Stimulated activated CD4-positive, alpha-beta T cell treated with anti-CD3 and anti-CD28 coated beads, Interleukin-12 subunit alpha, Interleukin-12 subunit beta, amount 100 ng/mL, for 4 hours (primary cell): ENCODE data around the gene PARD6G.
A peak's percentile ranks its signal among the peaks of the same experiment; 100 is the strongest.
"Not testable (repeated sequence)": the region's sequence is repeated elsewhere in the genome, so short reads cannot be mapped to it uniquely, and the experiment has no call there.

ENCODE experiments used
- DNase-seq: peaks from one replicate; pipeline ENCODE4 v3.0.0-alpha.2; 2020

The PARD6G gene

GRCh38 chr18:80169607-80170006, 77.7 kb downstream of the PARD6G start:
- no peak for DNase-seq

- DNase-seq, result no peak
Observed at GRCh38 chr18:80168982-80169381, 78.3 kb downstream of the PARD6G start.

- no peak for DNase-seq
Observed at GRCh38 chr18:80168346-80168745, 79.0 kb downstream of the PARD6G start.

GRCh38 chr18:80167931-80168330, 79.4 kb downstream of the PARD6G start:
- no peak for DNase-seq

GRCh38 chr18:80167331-80167730, 80.0 kb downstream of the PARD6G start:
- no peak for DNase-seq

- DNase-seq, result no peak
Observed at GRCh38 chr18:80166725-80167124, 80.6 kb downstream of the PARD6G start.

GRCh38 chr18:80166240-80166639, 81.1 kb downstream of the PARD6G start:
- DNase-seq, result no peak

GRCh38 chr18:80164727-80165355, 82.5 kb downstream of the PARD6G start:
- not testable (repeated sequence) for DNase-seq

- no peak for DNase-seq
Observed at GRCh38 chr18:80163183-80163582, 84.1 kb downstream of the PARD6G start.

GRCh38 chr18:80161781-80162417, 85.4 kb downstream of the PARD6G start:
- no peak for DNase-seq

GRCh38 chr18:80159713-80160636, 87.3 kb downstream of the PARD6G start:
- peak; percentile 26 for DNase-seq

- DNase-seq, result no peak
Observed at GRCh38 chr18:80158365-80158764, 88.9 kb downstream of the PARD6G start.

- peak; percentile 75 for DNase-seq
Observed at GRCh38 chr18:80157708-80158343, 89.5 kb downstream of the PARD6G start.

GRCh38 chr18:80154293-80154692, 93.0 kb downstream of the PARD6G start:
- DNase-seq, result no peak

GRCh38 chr18:80149667-80150066, 97.6 kb downstream of the PARD6G start:
- no peak for DNase-seq

GRCh38 chr18:80148326-80149199, 98.8 kb downstream of the PARD6G start:
- DNase-seq, result no peak

- peak; percentile 64 for DNase-seq
Observed at GRCh38 chr18:80147418-80148325, 99.6 kb downstream of the PARD6G start.

- no peak for DNase-seq
Observed at GRCh38 chr18:80147037-80147417, 100.3 kb downstream of the PARD6G start.

- no peak for DNase-seq
Observed at GRCh38 chr18:80145196-80145804, 102.0 kb downstream of the PARD6G start.

- no peak for DNase-seq
Observed at GRCh38 chr18:80143881-80144280, 103.4 kb downstream of the PARD6G start.
